B cell (primary cell): ENCODE results near the gene ABCC9.

Source experiments
- CTCF ChIP-seq: fragments of 200-600 bp; IDR thresholded peaks from one replicate; pipeline ENCODE4 v1.8.0; 2022; ENCODE audit warnings: antibody characterized with exemption, mild to moderate bottlenecking
- EZH2 ChIP-seq: IDR thresholded peaks from 2 replicates; pipeline ENCODE4 v1.6.1; 2012; ENCODE audit warnings: borderline replicate concordance, low read depth, mild to moderate bottlenecking, moderate library complexity, low read length; ENCODE audit not compliant: insufficient read depth, poor library complexity, severe bottlenecking

- TF ChIP-seq CTCF (no peak), EZH2 (no peak)
These were observed 112.4 kb downstream of the ABCC9 start for GRCh38 chr12:21828779-21829178.
